Activated CD4-positive, alpha-beta T cell treated with anti-CD3 and anti-CD28 coated beads, Interleukin-2, amount 50 U/mL, for 48 hours (primary cell): ENCODE results near the gene FAXDC2.
"Not testable (repeated sequence)": the region's sequence is repeated elsewhere in the genome, so short reads cannot be mapped to it uniquely, and the experiment has no call there.

ENCODE experiments used
- DNase-seq, 2 experiments: peaks; one replicate each; pipeline ENCODE4 v3.0.0-alpha.2; 2020

FAXDC2 gene

GRCh38 chr5:154829589-154830218, 20.7 kb downstream of the FAXDC2 start:
- DNase-seq: peak; percentile 25 to 28

- DNase-seq: no peak
Observed at GRCh38 chr5:154829181-154829588, 21.2 kb downstream of the FAXDC2 start.

- DNase-seq: no peak
Observed at GRCh38 chr5:154824070-154824469, 26.3 kb downstream of the FAXDC2 start.

GRCh38 chr5:154823605-154824004, 26.8 kb downstream of the FAXDC2 start:
- no peak for DNase-seq

- not testable (repeated sequence) for DNase-seq
Observed at GRCh38 chr5:154822896-154823295, 27.5 kb downstream of the FAXDC2 start.

- DNase-seq: no peak
Observed at GRCh38 chr5:154820383-154820782, 30.0 kb downstream of the FAXDC2 start.

GRCh38 chr5:154819546-154819945, 30.9 kb downstream of the FAXDC2 start:
- no peak for DNase-seq

- DNase-seq: no peak
Observed at GRCh38 chr5:154818471-154819116, 31.8 kb downstream of the FAXDC2 start.

- DNase-seq: no peak
Observed at GRCh38 chr5:154817815-154818214, 32.6 kb downstream of the FAXDC2 start.

- DNase-seq: no peak
Observed at GRCh38 chr5:154816891-154817492, 33.4 kb downstream of the FAXDC2 start.

- DNase-seq: no peak
Observed at GRCh38 chr5:154815684-154816247, 34.6 kb downstream of the FAXDC2 start.

GRCh38 chr5:154815025-154815424, 35.4 kb downstream of the FAXDC2 start:
- no peak for DNase-seq

- DNase-seq: no peak
Observed at GRCh38 chr5:154813736-154814135, 36.7 kb downstream of the FAXDC2 start.

GRCh38 chr5:154813158-154813557, 37.2 kb downstream of the FAXDC2 start:
- no peak for DNase-seq

- DNase-seq: peak; percentile 60 to 71
Observed at GRCh38 chr5:154811653-154812465, 38.5 kb downstream of the FAXDC2 start.

GRCh38 chr5:154811239-154811638, 39.2 kb downstream of the FAXDC2 start:
- DNase-seq: no peak

GRCh38 chr5:154806176-154806575, 44.2 kb downstream of the FAXDC2 start:
- DNase-seq: no peak

- DNase-seq: no peak
Observed at GRCh38 chr5:154802050-154802449, 48.4 kb downstream of the FAXDC2 start.

GRCh38 chr5:154801083-154801482, 49.3 kb downstream of the FAXDC2 start:
- no peak for DNase-seq

- no peak for DNase-seq
Observed at GRCh38 chr5:154800582-154800981, 49.8 kb downstream of the FAXDC2 start.

GRCh38 chr5:154797762-154798161, 52.6 kb downstream of the FAXDC2 start:
- DNase-seq: no peak

- no peak for DNase-seq
Observed at GRCh38 chr5:154795235-154795596, 55.2 kb downstream of the FAXDC2 start.
